Measurements from ENCODE around the gene PRPS2.

Gene PRPS2

GRCh38 chrX:12817528-12817927 lies 26.3 kb downstream of the PRPS2 start:
- DNase-seq = no peak

GRCh38 chrX:12819222-12819621 lies 28.0 kb downstream of the PRPS2 start:
- no peak for DNase-seq

- DNase-seq = no peak
These were observed 29.5 kb downstream of the PRPS2 start for GRCh38 chrX:12820737-12821136.

- no peak for DNase-seq
These were observed 33.7 kb downstream of the PRPS2 start for GRCh38 chrX:12824944-12825343.

GRCh38 chrX:12825801-12826200 lies 34.6 kb downstream of the PRPS2 start:
- no peak for DNase-seq

GRCh38 chrX:12843061-12843667 lies 52.0 kb downstream of the PRPS2 start:
- no peak for DNase-seq

GRCh38 chrX:12843668-12844279 lies 52.6 kb downstream of the PRPS2 start:
- no peak for DNase-seq

GRCh38 chrX:12844319-12844718 lies 53.1 kb downstream of the PRPS2 start:
- DNase-seq = no peak

- DNase-seq = no peak
These were observed 74.1 kb downstream of the PRPS2 start for GRCh38 chrX:12865359-12865758.

GRCh38 chrX:12866451-12867377 lies 75.5 kb downstream of the PRPS2 start, which contains the start of gene TLR7:
TLR7 (plus strand) TSS chrX:12867072; CDS start chrX:12867579, 507 bp downstream.
- no peak for DNase-seq

GRCh38 chrX:12867685-12868084 lies 76.5 kb downstream of the PRPS2 start:
- DNase-seq = no peak

- DNase-seq = no peak
These were observed 77.5 kb downstream of the PRPS2 start for GRCh38 chrX:12868747-12869146.

- no peak for DNase-seq
These were observed 80.0 kb downstream of the PRPS2 start for GRCh38 chrX:12871257-12871656.

- no peak for DNase-seq
These were observed 81.5 kb downstream of the PRPS2 start for GRCh38 chrX:12872741-12873140.

Measured in CD4-positive, alpha-beta T cell treated with Interleukin-4 for 4 hours (primary cell).